Measurements from ENCODE around the gene POU2AF3.
A peak's percentile ranks its signal among the peaks of the same experiment; 100 is the strongest.
"Not testable (repeated sequence)": the region's sequence is repeated elsewhere in the genome, so short reads cannot be mapped to it uniquely, and the experiment has no call there.

Gene POU2AF3

DNA sequence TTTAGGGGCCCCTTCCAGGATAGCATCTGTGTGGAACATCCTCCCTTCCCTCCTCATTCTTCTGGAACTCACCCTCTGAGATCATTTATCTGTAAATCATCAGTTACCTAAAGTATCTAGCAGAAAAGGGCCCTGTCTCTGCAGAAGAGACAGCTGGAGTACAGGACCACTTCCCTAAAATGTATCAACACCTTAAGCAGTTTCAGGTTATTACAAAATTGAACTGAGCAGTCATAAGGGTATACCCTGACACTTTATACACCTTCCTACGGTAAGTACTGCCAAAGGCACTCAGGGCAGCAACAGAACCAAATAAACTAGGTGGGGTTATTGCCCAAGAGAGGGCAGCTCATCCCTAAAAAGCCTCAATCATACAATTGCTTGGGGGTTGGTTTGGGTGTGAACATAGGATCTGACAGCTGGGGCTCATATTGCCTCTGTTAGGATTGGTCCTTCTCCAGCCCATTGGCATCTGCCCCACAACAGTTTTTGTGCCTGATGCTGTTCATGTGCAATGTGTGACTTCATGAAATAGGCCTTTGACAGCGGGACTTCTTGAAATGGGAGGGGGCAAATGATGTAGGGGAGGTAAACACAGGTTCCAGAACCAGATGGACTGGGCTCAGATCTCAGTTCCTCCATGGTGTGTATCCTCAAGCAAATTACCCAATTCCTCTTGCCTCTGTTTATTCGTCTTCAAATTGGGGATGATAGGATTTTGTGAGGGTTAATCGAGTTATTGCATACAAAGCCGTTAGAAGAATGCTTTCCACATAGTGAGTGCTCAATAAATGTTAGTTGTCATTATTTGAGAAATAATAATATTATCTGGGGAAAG lies 2.9 kb downstream of the POU2AF3 start:
- no peak for DNase-seq

DNA sequence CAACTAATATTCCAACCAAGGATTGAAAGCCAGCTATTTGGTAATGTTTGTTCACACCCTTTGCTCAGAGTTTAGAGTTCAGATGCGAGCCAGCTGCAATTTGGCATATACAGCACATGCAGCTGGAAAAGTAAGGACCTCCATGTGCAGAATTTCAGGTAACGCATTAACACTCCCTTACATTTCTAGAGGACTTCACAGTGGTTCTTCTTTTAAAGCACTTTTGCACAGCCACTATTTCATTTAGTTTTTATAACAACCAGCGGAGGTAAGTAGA lies 3.4 kb downstream of the POU2AF3 start:
- no peak for DNase-seq

DNA sequence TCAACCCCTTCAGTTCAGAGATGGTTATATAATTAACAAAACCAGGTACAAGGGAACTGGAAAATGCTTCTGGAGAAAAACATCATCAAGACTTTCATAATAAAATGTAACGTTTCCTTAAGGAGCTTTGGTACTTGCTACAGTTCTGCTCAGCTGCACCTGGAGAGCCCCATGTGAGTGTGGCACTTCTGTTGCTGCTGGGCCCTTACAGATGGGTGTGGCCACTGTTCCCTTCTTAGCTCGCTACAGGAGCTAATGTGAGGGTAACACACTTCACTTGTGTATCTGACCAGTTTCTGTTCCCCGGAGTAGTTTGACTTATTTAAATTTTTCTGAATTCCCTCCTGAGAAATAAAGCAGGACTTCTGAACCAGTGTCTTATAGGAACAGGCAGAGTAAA lies 4.0 kb downstream of the POU2AF3 start:
- no peak for DNase-seq

DNA sequence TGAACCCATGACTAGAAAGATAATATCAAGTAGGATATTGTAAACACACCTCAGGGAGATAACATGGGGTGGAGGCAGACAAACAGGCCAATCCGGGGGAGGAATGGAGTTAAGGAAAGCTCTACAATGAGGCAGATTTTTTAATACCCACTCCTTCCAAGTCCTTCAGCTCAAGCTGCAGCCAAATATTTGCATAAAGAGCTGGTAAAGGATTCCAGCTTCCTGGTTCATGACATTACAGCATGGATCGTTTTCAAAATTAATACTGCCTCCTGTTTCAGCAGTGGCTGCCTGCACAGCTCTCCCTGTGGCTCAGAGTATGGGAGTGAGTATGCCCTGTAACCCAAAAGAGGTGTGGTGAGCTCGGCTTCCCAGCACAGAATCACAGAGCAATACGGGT lies 5.1 kb downstream of the POU2AF3 start:
- no peak for DNase-seq

DNA sequence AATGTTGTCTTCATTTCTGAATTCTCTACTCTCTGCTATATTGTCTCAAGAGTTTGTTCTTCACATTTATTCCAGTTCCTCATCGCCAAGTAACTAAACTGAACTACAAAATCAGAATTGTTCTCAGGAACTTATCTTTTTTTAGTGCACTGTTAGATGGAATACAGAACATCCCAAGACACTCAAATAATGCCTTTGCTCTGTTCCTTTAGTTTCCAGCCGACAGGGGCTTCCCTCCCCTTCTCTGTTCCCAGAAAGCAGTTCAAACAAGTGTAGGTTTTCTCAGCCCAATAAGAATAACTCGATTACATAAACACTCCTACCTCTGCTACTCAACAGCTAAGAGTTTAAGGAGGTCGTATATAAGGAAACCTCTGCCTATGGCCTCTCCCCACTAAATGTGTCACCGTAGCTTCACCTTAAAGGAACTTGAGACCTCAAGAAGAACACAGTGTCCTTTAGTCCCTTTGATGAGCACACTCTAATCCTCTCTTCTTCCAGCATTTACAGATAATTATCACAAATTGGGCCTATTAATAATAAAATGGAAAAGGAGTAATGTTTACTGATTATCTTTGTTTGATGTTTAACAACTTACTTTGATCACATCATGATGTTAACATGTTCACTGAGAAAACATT lies 6.9 kb downstream of the POU2AF3 start:
- no peak for DNase-seq

DNA sequence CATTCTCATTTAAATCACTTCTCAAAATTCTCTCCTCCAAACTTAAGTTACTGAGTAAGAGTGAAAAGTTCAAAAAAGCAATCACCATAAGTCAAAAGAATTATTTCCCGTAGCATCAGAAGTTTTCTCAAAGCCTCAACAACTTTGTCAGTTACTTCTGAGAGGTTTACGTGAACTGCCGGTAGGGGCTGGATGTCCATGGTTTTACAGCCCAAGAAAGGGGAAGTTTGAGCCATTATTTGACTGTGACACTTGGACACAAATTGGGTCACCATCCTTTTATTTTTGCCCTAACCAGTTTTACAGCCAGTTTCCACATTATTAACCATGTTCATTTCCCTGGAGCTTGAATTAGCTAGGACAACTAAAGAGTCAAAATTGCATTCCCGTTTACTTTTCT lies 7.5 kb downstream of the POU2AF3 start:
- no peak for DNase-seq

DNA sequence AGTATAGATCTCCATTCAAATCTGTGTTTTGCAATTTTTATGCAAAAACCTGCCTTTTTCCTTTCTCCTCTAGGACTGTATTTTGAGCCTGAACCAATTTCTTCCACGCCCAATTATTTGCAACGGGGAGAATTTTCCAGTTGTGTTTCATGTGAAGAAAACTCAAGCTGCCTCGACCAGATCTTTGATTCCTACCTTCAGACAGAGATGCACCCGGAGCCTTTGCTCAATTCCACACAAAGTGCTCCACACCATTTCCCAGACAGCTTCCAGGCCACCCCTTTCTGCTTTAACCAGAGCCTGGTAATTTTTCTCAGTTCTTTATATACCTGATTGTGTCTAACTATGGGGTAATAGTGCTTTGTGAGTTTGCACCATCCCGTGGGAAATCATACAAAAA lies 8.0 kb downstream of the POU2AF3 start:
- DNase-seq: no peak

DNA sequence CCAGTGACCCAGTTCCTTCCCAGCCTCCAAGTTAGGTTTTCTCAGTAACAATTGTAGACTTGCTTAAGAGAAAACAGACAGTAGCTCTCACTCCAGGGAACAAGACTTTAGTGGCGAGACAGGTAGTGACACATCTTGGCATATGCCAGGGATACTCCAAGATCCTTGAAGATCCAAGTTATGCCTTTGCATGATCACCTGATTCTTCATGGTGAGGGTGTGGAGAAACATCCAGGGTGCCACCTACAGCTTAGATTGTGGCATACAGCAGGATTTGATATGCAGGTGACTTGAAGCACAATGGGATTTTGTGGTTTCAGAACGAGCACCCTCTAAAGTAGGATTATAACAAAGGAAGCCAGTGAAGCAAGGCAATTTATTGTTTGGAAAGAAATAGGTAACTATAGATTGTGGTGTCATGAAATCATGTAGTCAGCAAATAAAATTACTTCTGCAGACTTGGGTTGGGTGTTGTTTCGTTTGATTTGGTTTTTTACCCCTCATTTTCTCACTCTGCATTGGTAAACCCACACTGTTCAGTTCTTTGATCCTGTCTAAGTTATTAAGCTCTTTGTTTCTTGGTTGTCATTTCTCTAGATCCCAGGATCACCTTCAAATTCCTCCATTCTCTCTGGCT lies 9.2 kb downstream of the POU2AF3 start:
- DNase-seq: no peak

DNA sequence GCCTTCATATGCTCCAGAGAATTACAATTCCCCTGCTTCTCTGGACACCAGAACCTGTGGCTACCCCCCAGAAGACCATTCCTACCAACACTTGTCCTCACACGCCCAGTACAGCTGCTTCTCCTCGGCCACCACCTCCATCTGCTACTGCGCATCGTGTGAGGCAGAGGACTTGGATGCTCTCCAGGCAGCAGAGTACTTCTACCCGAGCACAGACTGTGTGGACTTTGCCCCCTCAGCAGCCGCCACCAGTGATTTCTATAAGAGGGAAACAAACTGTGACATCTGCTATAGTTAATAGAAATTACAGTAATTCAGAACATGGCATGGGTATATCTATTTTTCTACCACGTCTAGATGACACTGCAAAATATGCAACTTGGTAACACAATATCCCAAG lies 9.8 kb downstream of the POU2AF3 start:
- DNase-seq: no peak

DNA sequence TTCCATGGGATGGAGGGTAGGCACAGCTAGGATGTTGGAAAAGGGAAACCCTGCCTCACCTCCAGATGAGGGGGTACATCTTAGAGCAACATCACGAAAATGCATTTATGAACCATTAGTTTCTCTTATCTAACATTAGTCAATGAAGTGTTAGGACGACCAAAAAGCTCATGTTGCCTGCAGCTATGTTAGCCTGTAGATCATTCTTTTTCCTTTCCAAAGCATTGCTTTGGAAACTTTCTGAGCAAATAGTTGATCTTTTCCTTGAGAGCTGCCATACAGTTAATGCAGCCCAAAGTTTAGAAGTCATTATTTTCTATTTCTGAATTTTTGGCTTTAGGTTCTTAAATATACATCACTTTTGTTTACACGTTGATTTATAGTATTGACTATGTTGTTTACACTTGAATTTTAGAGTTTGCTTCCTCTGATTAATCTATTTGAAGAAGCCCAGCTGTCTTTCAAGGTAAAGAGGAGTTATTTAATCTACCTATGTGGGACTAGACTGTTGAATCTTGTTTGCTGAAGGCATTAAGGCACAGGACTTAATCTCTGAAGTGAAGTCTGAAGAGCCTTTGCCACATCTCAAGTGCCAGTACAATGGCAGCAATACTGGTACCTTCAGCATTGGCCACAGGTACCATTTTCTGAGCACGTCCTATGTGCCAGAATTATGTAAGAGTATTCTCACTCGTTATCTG lies 11.0 kb downstream of the POU2AF3 start:
- no peak for DNase-seq

DNA sequence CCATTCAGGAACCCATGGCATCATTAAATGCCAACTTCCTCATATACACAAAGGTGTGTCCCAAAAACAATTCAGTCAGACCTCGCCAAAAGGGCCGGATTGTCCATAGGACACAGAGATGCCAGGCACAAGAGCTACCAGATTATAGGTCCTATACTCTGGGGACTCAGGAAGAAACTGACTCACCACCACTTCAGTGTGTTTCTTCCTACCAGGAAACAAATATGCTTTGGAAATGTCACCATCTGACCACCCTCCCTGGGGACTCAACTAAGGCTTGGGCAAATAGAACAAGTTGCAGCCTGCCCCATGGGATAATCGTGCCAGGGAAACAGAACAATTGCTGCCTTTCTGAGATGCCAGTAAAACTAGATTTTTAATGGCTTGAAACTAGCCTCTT lies 11.7 kb downstream of the POU2AF3 start:
- DNase-seq: no peak

DNA sequence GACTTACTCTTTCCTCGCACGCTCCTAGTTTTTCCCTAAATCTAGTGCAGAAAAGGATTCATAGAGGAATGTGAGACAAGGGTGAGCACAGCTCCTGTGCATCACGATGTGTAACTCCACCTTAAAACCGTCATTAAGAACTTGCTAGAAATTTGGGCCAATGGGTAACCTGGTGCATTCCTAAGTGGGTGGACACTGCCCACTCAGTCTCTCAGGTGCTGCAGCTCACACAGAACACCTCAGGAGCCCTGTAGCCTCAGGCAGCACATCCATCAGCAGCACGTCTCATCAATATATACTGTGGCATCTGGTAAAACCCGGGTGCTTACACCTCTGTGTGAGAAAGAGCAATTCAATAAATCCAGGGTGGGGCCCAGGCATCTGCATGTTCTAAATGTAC lies 12.4 kb downstream of the POU2AF3 start:
- DNase-seq: no peak

DNA sequence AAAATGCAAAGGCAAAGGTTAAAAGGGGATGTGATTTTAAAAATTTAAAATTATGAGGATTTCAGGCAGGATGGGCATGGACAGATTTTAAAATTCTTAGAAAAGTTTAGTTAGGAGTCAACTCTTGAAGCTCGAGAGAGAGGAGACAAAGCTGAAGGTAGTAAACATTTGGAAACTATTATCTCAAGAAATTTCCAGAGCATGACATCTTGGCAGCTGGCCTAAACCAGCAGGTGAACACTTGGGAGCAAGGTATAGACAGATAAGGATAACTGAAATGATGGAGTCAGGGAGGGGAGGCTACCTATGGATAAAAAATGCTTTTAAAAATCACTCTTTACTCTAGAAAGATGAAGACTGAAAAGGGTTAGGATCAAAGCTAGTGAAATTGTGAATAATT lies 13.7 kb downstream of the POU2AF3 start:
- DNase-seq: no peak

DNA sequence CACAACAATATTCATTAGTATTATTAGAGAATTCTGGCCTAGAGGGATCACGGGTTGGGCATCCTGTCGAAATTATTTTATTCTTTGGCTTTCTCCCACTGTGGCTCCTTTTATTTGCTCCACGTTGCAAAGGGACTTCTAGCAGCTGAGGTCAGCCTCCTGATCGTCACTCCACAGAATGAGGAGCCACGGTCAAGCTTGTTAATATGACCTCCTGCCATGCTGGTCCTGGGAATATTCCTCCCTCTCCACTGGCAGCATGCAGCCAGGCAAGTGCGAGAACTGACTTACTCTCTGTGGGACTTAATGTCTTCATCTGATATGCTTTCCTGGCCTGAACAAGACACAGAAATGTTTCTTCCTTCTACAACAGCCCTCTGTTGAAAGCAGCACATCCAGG lies 20.9 kb downstream of the POU2AF3 start:
- DNase-seq: no peak

DNA sequence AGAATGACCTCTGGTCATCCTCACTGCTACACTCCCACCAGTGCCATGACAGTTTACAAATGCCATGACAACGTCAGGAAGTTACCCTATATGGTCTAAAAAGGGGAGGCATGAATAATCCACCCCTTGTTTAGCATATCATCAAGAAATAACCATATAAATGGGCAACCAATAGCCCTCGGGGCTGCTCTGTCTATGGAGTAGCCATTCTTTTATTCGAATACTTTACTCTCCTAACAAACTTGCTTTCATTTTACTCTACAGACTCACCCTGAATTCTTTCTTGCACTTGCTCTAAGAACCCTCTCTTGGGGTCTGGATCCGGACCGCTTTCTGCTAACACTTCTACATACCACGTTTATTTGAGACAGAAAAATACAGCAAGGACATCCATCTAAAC lies 21.9 kb downstream of the POU2AF3 start:
- not testable (repeated sequence) for DNase-seq

DNA sequence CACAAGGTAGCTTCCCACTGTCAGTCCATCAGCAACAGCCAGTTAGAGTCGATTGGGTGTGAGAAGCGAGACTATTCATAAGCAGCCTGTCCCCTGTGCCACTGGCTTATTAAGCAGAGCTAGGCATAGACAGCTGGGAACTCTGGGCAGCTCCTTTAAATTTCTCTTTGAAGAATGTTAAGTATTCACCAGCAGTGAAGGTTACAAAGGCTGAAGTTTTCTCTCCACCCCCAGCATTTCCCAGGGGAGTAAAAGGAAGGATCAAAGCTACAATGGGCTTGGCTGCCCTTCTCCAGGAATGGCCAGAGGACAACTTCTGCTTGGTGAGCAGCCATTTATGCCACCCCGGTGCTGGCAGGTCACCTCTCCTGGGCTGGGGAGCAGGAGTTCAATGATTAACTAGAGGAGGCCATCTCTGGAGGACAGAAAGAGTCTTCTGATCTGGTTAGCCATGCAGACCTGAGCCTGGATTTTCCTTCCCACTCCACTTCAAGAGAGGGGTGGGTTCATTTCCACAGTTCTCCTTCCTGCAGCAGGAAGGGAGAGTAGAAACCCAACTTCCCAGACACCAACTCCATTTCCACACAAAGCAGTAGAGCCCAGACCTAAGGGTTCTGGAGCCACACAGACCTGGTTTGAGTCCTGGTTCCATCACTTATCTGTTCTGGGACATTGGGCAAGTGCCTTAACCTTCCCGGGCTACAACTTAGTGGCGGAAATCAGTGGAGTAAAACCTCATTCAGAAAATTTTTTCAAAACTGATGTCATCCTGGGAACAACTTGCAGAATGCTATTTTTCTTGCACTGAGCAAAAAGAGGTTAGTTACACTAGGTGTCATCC lies 22.6 kb downstream of the POU2AF3 start:
- no peak for DNase-seq

DNA sequence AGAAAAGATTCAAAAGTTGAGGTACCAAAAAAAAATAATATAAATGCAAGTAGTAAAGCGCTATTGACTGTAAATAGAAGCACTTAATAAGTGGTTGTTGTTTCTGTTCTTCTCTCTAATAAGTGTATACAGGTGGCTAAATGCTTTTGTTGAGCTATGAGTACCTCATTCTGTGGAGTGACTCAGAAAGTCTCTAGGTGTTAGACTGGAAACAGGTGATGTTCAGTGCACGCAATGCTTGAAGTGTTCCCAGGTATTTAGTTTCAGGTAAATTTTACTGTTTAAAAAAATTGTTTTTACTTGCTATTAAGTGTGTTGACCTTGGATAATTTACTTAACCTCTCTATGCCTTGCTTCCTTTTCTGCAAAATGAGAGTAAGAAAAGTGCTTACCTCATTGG lies 24.2 kb downstream of the POU2AF3 start:
- no peak for DNase-seq

DNA sequence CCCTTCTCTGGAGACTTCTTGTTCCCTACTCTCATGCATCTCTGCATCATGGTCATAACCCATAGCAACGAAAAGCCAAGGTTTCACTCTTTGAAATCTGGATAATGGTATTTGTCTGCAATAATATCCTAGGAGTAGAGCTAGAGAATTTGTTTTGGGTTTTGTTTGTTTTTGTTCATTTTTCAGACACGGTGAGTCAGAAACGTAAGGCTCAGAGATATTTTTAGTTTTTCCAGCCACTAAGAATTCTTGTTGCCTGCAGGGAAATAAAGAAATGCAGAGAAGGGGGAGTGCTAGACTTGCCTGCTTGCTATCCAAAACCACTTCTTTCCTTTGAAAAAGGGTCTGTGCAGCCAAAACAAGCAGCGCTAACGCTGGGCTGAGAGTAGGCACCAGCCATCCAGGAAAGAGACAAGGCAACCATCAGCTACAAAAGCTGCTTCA lies 26.0 kb downstream of the POU2AF3 start:
- DNase-seq: peak; percentile 3

DNA sequence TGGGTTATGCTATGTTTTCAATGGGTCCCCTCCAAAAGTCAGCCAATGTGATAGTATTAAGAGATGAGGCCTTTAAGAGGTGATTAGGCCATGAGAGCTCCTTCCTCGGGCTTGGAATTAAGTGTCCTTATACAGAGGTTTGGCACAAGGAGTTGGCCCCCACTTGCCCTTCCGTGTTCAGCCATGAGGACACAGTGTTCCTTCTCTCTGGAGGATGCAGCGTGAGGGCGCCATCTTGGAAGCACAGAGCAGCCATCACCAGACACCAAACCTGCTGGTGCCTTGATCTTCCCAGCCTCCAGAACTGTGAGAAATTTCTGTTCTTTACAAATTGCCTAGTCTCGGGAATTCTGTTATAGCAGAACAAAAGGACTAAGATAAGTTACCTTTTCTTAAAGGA lies 26.9 kb downstream of the POU2AF3 start:
- DNase-seq: no peak

DNA sequence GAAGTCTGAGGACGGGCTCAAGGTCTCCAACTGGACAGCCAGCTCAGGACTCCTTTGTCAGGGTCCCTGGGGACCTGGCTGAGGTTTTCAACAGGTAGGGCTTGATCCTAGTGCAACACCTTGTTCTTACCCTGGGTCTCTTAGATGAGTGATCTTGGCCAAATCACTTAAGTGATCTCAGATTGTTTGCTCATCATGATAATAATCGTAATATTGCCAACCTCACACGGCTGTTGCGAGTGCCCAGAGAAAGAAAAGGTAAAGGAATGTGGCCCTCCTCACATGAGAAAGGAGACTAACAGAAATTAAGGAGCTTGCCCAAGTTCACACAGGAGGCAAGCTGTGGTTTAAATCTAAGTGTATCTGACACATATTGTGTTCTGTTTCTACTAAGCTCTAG lies 28.5 kb downstream of the POU2AF3 start:
- no peak for DNase-seq

DNA sequence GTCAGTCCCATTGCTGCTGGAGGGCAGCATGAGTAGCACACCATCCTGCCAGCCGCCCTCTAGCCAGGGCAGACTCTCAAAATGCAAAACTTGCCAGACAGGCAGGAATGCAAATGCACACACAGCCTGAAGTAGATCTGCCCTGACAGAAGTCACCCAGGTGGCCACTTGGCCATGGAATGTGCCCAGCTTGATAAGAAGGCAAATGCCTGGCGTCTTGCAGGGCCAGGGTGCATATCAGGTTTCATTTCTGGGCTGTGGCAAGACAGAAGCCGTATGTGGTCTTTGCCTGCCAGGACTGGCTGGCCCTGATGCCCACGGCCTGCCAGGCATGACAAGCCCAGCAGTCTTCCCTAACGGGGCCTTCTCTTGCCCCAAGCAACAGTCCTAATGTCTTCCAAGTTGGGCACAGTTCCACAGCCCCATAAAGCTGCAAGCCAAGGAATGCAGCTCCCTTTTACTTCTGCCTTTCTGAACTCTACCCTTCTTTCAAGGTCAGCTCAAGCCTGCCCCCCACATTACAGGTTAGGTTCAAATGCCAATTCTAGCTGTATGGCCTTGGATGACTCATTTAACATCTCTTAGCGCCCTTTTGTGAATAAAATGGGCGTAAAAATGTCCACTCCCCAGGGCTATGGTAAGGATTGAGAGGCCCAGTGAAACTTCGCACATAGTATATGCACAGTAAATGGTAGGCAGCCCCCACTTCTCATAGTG lies 29.7 kb downstream of the POU2AF3 start:
- DNase-seq: no peak
